Mammary epithelial cell (primary cell): ENCODE results near the gene CBX3.

Experiments
- EZH2 ChIP-seq: IDR thresholded peaks from 2 replicates; pipeline ENCODE4 v1.6.1; 2012; ENCODE audit warnings: low read length, inconsistent platforms, borderline replicate concordance
- TF ChIP-seq, protein P1 (sequence below), 2 donors: IDR thresholded peaks in 1 of 2; conservative IDR thresholded peaks in 1 of 2; 2 replicates each; pipeline ENCODE4 v1.5.1; 2011 to 2012; ENCODE audit warnings: inconsistent platforms in 2 of 2, low read length in 2 of 2, mild to moderate bottlenecking in 2 of 2, control low read depth in 1 of 2, low read depth in 1 of 2; ENCODE audit not compliant: insufficient read depth in 1 of 2; ENCODE audit errors: extremely low read depth in 1 of 2

DNA sequence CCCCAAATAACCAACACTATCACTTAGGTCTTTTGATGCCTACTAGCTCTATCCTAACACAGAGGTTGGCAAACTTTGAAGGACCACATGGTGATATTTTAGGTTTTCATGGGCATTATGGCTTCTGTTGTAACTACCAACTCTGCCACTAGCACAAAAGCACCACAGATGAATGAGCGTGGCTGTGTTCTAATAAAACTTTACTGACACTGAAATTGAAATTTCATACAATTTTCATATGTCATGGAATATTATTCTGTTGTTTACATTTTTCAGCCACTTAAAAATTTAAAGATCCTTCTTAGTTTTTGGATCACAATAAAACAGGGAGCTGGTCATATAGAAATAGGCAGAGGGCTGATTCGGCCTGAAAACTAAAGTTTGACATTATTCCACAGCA lies 26.4 kb downstream of the CBX3 start:
- TF ChIP-seq, protein P1, sequence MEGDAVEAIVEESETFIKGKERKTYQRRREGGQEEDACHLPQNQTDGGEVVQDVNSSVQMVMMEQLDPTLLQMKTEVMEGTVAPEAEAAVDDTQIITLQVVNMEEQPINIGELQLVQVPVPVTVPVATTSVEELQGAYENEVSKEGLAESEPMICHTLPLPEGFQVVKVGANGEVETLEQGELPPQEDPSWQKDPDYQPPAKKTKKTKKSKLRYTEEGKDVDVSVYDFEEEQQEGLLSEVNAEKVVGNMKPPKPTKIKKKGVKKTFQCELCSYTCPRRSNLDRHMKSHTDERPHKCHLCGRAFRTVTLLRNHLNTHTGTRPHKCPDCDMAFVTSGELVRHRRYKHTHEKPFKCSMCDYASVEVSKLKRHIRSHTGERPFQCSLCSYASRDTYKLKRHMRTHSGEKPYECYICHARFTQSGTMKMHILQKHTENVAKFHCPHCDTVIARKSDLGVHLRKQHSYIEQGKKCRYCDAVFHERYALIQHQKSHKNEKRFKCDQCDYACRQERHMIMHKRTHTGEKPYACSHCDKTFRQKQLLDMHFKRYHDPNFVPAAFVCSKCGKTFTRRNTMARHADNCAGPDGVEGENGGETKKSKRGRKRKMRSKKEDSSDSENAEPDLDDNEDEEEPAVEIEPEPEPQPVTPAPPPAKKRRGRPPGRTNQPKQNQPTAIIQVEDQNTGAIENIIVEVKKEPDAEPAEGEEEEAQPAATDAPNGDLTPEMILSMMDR (conservative IDR thresholded peaks at IDR 0.05 in 1 of 2, IDR thresholded peaks at IDR 0.05 in 1 of 2; ENCODE audit: extremely low read depth in 1 of 2, insufficient read depth in 1 of 2, low read depth in 1 of 2, low read length in 2 of 2) = no peak
- TF ChIP-seq EZH2 = no peak
